ENCODE results near the gene TINAGL1. TPM values are rescaled to one million over a fixed set of nuclear protein-coding genes. Genes with fewer than 3 reads are reported as not detected.

Gene TINAGL1
- total RNA-seq, 1 donor from 2014 or later, result 201 TPM

DNA sequence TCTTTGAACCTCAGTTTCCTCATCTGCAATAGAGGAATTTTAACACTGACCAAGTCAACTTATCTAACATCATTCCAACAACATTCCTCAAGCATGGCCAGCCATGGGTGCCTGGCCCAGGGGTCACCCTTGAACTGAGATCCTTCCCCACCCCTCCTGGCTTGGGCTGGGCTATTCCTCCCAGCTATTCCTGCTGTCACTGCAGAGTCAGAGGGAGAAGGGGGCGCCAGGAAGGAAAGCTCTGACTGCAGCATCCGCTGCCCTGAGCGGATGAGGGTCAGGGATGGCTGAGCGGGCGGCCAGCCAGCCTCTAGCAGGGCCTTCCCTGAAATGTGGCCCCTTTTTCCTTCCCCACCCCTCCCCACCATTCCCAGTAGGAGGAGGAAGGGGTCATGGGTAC lies 3.1 kb downstream of the TINAGL1 start:
- Mint-ChIP-seq H3K27ac (no peak overlapping the region), H3K9me3 (no peaks in the 10 kb centered on the region), H3K4me1 (peaks cover 41% of the 10 kb centered on the region), H3K36me3 (peaks cover 8% of the 10 kb centered on the region), H3K27me3 (ENCODE audit: low read depth) (no peaks in the 10 kb centered on the region), H3K4me3 (no peak overlapping the region)
- TF ChIP-seq, protein P1, sequence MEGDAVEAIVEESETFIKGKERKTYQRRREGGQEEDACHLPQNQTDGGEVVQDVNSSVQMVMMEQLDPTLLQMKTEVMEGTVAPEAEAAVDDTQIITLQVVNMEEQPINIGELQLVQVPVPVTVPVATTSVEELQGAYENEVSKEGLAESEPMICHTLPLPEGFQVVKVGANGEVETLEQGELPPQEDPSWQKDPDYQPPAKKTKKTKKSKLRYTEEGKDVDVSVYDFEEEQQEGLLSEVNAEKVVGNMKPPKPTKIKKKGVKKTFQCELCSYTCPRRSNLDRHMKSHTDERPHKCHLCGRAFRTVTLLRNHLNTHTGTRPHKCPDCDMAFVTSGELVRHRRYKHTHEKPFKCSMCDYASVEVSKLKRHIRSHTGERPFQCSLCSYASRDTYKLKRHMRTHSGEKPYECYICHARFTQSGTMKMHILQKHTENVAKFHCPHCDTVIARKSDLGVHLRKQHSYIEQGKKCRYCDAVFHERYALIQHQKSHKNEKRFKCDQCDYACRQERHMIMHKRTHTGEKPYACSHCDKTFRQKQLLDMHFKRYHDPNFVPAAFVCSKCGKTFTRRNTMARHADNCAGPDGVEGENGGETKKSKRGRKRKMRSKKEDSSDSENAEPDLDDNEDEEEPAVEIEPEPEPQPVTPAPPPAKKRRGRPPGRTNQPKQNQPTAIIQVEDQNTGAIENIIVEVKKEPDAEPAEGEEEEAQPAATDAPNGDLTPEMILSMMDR (IDR thresholded peaks at IDR 0.05; ENCODE audit: unreplicated experiment), result no peak
- DNase-seq (ENCODE audit: low spot score in 2 of 2, unreplicated experiment in 2 of 2), result no peak

DNA sequence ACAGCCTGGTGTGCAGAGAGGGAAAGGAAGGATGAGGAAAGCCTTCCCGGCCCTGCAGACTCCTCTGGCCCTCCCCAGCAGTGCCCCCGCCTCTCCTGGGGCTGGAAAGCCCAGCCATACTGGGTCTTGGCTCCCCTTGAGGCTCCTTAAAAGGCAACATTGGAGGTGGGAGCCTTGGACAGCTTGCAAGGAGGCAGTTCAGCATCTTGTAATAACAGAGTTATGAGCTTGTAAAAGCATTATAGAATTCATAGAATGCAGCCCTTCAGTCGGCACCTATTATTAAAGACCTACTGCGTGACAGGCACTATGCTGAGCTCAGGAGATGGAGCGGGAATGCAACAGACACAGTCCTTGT lies 4.2 kb downstream of the TINAGL1 start:
- Mint-ChIP-seq H3K27ac (no peak overlapping the region), H3K4me1 (peaks cover 33% of the 10 kb centered on the region), H3K4me3 (no peak overlapping the region), H3K9me3 (no peaks in the 10 kb centered on the region), H3K27me3 (ENCODE audit: low read depth) (no peaks in the 10 kb centered on the region), H3K36me3 (peaks cover 8% of the 10 kb centered on the region)
- DNase-seq (ENCODE audit: low spot score in 2 of 2, unreplicated experiment in 2 of 2), result no peak
- TF ChIP-seq, protein P1 (IDR thresholded peaks at IDR 0.05; ENCODE audit: unreplicated experiment), result no peak

DNA sequence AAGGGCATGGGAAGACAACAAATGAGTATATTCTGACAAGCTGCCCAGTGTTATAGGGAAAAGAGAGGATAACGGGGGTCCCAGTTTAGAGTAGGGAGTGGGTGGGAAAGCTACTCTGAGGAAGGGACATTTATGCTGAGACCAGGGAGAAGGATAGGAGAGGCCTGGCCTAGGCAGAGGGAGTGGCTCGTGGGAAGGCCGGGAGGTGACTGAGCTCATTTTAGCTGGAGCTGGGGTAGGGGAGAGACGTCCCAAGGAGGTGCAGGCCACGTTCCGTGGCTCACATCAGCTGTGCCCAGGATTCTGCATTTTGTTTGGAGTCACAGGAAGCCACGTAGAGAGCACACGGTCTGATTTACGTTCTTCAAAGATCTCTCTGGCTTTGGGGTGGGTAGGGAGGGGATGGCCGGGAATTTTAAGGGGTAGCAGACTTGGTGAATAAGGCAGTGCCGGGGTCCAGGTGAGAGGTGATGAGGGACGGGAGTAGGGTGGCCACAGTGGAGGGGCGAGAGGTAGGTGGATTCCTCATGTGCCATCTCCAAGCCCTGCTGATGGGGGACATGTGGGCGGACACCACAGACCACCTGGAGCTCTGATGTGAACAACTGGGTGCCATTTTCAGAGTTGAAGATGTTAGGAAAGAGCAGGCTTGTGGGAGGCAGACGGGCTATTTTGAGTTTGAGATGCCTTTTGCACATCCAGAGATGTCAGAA lies 4.7 kb downstream of the TINAGL1 start:
- TF ChIP-seq, protein P1 (IDR thresholded peaks at IDR 0.05; ENCODE audit: unreplicated experiment), result no peak
- H3K9me3 Mint-ChIP-seq, result no peaks in the 10 kb centered on the region
- H3K27me3 Mint-ChIP-seq (ENCODE audit: low read depth), result no peaks in the 10 kb centered on the region
- H3K4me1 Mint-ChIP-seq, result peaks cover 29% of the 10 kb centered on the region
- no peak overlapping the region for H3K27ac Mint-ChIP-seq
- DNase-seq (ENCODE audit: low spot score in 2 of 2, unreplicated experiment in 2 of 2), result no peak
- H3K36me3 Mint-ChIP-seq, result peaks cover 8% of the 10 kb centered on the region
- H3K4me3 Mint-ChIP-seq, result no peak overlapping the region

DNA sequence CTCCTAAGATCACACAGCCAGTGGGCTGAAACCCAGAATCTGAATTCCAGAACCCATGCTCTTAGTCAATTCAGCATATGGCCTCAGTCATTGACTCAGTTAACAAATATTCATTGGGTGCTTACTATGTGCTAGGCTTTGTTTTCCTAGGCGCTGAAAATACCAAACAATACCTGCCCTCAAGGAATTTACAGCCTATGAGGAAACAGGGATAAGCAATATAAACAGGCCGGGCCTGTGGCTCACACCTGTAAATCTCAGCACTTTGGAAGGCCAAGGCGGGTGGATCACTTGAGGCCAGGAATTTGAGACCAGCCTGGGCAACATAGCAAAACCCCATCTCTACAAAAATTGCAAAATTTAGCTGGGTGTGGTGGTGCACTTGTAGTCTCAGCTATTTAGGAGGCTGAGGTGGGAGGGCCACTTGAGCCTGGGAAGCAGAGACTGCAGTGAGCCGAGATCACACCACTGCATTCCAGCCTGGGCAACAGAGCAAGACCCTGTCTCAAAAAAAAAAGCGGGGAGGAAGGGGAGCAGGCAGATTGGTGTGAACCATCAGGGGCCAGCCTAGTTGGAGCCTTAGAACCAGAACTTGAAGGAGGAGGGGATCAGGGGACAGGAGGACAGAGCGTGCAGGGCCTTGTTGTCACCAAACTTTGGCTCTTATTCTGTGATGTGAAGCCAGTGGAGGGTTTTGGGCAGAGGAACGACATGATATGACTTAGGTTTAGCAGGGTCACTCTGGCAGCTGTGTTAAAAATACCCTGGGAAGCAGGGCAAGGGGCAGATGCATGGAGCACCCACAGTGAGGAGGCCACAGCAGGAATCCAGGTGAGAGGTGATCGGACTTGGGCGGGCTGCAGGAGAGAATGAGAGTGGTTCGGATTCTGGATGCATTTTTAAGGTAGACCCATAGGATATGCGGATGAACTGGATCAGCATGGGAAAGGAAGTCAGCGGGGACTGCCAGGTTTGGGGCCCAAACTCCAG lies 5.8 kb downstream of the TINAGL1 start:
- H3K27me3 Mint-ChIP-seq (ENCODE audit: low read depth), result no peaks in the 10 kb centered on the region
- H3K4me1 Mint-ChIP-seq, result peaks cover 23% of the 10 kb centered on the region
- DNase-seq (ENCODE audit: low spot score in 2 of 2, unreplicated experiment in 2 of 2), result no peak
- TF ChIP-seq, protein P1 (IDR thresholded peaks at IDR 0.05; ENCODE audit: unreplicated experiment), result no peak
- H3K36me3 Mint-ChIP-seq, result peaks cover 13% of the 10 kb centered on the region
- H3K27ac Mint-ChIP-seq, result no peak overlapping the region
- H3K9me3 Mint-ChIP-seq, result no peaks in the 10 kb centered on the region
- peak overlapping the region; percentile 20 for H3K4me3 Mint-ChIP-seq

DNA sequence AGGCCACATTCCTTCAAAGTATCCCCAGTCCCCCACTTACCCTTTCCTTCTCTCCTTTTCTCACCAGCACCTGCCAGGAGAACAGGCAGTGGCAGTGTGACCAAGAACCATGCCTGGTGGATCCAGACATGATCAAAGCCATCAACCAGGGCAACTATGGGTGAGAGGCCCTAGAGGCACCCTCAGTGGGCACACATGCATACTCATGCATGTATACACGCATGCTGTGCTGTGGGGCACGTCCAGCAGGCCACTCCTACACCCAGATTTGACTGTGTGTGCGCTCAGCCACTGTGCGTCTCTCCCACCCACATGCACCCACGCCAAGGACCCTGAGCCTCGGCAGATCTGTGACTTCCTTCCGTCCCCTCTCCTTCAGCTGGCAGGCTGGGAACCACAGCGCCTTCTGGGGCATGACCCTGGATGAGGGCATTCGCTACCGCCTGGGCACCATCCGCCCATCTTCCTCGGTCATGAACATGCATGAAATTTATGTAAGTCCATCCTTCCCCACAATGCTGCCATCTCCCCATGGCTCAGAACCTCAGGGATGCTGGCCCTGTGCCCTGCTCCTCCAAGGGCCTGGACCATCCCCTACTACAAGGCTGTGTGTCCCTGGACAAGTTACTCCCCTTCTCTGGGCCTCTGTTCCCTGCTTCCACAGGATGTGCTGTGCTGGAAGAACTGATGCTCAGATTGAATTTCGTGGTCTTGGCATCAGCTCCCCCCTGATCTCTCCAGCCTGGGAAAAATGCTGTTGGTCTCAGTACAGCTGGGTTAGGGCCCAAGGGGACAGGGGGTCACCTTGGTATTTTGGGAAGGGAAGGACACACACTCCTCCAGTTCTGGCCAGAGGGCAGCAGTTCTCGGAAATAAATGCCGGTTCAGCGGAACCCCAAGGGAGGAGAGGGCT lies 7.0 kb downstream of the TINAGL1 start:
- no peak overlapping the region for H3K4me3 Mint-ChIP-seq
- TF ChIP-seq, protein P1 (IDR thresholded peaks at IDR 0.05; ENCODE audit: unreplicated experiment), result no peak
- no peaks in the 10 kb centered on the region for H3K9me3 Mint-ChIP-seq
- peaks cover 21% of the 10 kb centered on the region for H3K36me3 Mint-ChIP-seq
- H3K27me3 Mint-ChIP-seq (ENCODE audit: low read depth), result no peaks in the 10 kb centered on the region
- no peak for DNase-seq (ENCODE audit: low spot score in 2 of 2, unreplicated experiment in 2 of 2)
- H3K27ac Mint-ChIP-seq, result no peak overlapping the region
- H3K4me1 Mint-ChIP-seq, result peaks cover 29% of the 10 kb centered on the region

Measured in mesothelial cell of epicardium (in vitro differentiated cells).